HG03025 (cell line): Measurements from ENCODE around the gene ROBO2.

ENCODE experiments used
- ATAC-seq: cut with Tn5 transposase; IDR thresholded peaks from one replicate; pipeline ENCODE4 v1.9.1; 2021; ENCODE audit warnings: mild to moderate bottlenecking, moderate library complexity; ENCODE audit not compliant: unreplicated experiment, low FRiP score

The ROBO2 gene

DNA sequence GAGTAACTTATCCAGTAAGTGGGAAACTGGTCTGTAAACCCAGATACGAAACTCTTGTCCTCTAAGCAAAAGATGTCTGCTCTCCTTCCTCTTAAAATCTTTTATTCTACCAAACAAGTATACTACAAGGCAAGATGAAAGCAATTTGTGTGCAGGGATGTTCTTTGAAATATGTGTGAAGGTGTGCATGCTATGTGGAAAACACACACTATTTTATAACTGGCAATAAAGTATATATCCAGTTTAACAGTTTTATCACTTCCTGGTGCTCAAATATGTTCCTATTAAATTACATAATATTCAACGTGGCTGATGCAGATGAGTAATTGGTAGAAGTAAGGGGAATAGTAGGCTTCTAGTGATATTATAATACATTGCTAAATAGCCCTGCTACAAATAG lies 566.5 kb downstream of the ROBO2 start:
- no peak for ATAC-seq

GRCh38 chr3:77618686-77619085 lies 578.8 kb downstream of the ROBO2 start:
- ATAC-seq: no peak

DNA sequence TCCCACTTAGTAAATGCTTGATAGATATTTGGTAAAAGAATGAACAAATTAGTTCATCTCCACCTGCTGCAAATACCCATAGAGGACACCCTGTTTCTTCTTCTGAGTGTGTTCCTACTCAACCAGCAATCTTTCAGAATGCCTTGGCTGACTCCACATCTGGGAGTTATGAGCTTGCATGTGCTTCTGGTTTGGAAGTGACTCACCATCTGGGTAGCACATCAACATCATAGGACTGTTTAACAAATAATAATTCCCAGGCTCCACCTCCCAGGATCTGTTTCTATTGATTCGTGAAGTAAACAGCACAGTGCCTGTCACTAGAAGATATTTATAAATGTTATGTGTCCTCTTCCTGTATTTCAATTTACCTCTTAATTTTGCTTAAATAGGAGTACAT lies 580.1 kb downstream of the ROBO2 start:
- ATAC-seq: no peak

DNA sequence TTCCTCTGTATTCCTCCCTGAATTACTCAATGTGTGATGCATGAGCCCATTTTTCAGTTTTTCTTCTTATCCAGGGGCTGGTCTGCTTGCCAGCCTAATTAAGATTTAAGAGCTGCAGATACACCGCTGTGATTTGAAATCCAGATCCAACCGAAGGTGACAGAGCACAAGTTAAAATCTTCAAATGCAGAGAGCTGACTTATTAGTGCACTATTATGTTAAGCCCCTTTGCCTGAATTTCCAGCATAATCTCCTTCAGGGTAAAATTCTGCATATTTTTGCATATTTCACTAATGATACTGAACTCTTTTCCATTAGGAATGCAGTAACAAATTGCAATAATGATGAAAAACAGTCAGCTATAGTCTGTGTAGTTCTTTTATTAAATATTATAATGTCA lies 583.6 kb downstream of the ROBO2 start:
- ATAC-seq: no peak

GRCh38 chr3:77626157-77626556 lies 586.3 kb downstream of the ROBO2 start:
- no peak for ATAC-seq

- no peak for ATAC-seq
These were observed 608.3 kb downstream of the ROBO2 start for GRCh38 chr3:77648214-77648613.

GRCh38 chr3:77648664-77649063 lies 608.8 kb downstream of the ROBO2 start:
- ATAC-seq: no peak

DNA sequence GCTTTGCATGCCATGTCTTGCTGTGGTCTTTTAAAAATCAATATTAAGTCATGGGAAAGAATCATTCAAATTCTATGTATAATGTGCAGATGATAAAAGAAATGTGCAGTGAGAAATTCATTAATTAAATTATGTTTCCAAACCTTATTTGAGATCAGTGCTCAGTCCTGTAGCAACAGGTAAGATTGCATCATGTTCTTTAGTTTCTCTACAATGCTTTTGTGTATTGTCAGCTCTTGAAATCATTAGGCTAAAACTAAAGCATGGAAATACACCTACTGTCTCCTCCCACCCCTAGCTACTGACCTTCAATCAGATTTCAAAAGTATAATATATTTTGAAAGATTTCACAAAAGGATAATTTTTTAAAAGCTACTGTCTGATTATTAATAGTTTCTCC lies 612.7 kb downstream of the ROBO2 start:
- ATAC-seq: no peak

GRCh38 chr3:77655396-77655795 lies 615.5 kb downstream of the ROBO2 start:
- ATAC-seq: no peak

DNA sequence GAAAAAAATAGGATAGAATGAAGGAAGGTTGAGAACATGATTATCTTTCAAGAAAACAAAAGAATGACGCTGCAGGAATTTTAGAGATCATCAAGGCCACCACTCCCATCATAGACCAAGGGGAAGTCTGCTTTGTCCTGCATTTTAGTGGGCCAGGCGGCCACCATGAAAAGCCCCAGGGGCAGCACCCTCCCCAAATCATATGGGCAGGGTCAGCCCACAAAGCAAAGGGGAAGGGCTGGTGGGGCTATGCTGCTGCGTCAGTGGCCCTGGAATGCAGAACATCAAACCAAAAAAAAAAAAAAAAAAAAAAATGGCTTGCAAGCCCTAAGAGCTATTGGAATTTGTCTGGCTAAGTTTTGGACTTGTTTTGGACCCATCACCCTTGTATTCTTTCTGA lies 620.8 kb downstream of the ROBO2 start:
- no peak for ATAC-seq

DNA sequence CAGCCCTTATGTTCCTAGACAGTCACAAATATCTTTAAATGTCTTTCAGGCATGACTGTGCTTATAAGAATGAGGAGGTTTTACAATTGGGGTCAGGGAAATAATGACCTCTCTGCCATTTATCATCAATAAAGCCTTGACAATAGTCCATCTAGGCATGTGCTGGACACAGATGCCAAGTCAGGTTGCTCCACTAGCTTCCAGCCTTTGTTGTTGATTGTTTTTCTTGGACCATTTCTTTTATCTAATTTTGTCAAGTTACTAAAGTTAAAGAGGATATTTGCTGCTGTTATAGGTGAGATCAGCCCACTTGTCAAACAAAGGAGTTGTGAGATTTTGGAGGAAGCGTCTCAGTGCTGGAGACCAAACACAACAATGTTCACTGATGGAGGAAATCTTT lies 628.0 kb downstream of the ROBO2 start:
- ATAC-seq: no peak

DNA sequence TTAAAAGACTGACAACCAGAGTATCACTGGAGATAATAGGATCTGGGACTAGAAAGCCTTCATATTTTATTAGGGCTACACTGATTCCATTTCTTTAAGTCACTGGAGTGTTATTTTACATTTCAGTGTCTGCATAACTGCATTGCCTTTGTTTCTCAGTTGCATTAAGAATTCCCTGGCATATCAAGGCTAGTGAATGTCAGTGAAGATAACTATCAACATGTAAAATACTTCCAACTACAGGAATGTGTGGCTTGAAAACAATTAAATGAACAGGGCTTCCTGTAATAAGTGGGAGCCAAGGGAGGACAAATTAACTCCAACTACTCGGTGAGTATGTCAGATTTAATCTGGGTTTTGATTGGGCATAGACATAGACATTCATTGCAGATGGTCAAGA lies 628.5 kb downstream of the ROBO2 start:
- no peak for ATAC-seq

- ATAC-seq: no peak
These were observed 632.1 kb downstream of the ROBO2 start for GRCh38 chr3:77672016-77672415.

DNA sequence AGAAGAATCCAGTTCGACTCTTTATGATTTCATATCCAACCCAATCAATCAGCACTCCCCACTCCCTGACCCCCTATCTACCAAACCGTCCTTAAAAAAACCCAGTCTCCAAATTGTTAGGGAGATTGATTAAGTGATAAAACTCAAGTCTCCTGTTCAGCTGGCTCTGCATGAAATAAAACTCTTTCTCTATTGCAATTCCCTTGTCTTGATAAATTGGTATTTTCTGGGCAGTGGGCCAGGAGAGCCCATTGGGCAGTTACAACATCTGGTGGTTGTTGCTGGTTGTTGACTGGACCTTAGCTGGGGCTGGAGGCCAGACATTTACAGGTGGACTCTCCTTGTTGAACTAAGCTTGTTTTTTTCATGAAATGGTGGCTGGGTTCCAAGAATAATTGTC lies 642.3 kb downstream of the ROBO2 start:
- no peak for ATAC-seq

DNA sequence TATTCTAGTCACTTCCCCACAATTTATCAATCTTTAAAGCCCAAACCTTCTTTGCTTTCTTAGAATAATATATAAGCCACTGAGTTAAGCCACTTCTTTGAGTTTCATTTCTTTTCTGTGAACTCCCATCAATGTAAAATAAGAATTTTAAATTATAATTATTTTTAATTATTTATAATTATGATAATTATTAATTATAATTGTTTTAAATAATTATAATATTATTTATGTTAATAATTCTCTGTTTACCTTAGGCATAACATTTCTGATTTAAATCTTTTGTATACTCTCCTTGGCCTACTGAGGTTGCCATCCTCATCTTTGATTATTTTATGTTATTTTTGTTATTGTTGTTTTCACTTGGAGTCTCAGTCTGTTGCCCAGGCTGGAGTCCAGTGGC lies 644.2 kb downstream of the ROBO2 start:
- no peak for ATAC-seq

DNA sequence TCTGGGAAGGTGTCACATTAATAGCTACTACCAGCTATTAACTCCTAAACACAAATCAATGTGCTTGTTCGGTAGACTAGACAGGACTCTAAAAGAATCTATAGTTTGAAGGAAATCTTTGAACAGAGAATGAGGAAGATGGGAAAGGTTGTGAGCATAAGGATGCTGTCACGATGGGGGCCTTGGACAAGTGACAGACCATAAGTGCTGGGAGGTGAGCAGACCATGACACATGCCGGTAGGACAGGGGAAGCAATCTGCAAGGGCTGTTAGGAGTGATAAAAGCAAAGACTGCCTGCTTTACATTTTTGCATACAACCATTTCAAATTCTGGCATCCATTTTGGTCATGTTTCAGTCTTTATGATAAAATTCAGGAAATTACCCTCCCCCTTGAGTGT lies 645.8 kb downstream of the ROBO2 start:
- no peak for ATAC-seq

DNA sequence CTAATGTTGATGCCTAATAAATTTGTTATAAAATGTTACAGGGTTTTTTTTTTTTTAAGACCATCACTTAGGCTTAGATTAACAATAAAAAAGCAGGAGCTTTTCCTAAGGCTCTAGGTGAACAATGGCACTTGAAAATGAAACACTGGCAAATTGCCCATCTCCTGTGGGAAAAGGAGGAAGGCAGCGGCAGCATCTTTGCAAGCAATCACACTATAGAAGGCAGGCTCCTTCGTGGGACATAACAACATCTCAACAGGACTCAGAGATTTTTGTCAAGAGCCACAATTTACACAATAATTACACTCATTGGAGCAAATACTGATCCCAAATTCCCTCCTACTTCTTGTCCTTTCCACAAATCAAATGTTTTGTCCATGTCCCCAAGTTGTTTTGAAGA lies 646.7 kb downstream of the ROBO2 start:
- no peak for ATAC-seq

GRCh38 chr3:77687545-77687944 lies 647.6 kb downstream of the ROBO2 start:
- no peak for ATAC-seq

DNA sequence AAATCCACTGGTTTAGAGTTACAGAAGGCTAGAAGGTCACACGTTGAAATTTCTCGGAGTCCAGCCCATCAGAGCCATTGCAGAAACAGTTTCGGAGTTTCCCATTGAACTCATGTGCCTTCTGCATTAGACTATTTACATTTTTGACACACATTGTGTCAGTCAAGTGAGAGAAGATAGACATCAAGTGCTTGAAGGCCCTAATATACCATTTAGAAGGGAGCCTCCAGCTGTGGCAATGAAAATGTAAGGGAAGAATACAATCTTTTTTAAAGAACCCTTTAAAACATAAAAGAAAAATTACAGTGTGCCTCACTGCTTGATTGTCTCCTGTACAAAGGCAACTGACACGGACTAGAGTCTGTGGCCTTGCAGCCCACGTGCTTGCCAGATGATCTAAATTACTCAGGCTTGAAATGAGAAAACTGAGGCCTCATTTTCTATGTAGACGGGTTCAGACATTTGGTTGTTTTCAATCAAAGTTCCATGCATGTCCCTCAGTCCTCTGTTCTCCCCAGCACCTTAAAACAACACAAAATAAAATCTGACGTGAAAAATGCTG lies 650.5 kb downstream of the ROBO2 start:
- no peak for ATAC-seq

- ATAC-seq: no peak
These were observed 653.2 kb downstream of the ROBO2 start for GRCh38 chr3:77693147-77693546.

- no peak for ATAC-seq
These were observed 659.3 kb downstream of the ROBO2 start for GRCh38 chr3:77699125-77699691.
